GM21576 (cell line): ENCODE measurements around the gene PYHIN1.
A peak's percentile ranks its signal among the peaks of the same experiment; 100 is the strongest.

Source experiments
- ATAC-seq: cut with Tn5 transposase; IDR thresholded peaks from one replicate; pipeline ENCODE4 v1.9.1; 2021; ENCODE audit warnings: mild to moderate bottlenecking, moderate library complexity; ENCODE audit not compliant: unreplicated experiment

PYHIN1 gene

DNA sequence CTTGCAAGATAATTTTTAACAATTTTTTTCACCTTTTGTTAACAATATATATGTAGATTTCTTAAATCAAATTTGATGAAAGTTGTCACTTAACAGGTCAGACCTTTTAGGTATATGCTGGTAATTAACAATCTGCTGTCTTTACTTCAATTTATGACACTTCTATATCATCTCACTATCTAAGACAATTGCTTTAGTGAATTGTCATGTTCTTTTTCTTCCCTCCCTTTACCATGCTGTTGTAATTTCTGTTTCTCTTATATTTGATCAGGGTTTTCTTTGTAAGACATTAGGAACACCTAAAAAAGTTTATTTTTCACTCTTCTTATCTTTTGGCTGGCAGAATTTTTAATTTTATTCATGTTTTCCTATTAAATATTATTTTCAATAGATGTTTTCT, 80.4 kb downstream of the PYHIN1 start:
- no peak for ATAC-seq

GRCh38 chr1:159012495-159012894, 81.1 kb downstream of the PYHIN1 start:
- peak; percentile 35 for ATAC-seq

DNA sequence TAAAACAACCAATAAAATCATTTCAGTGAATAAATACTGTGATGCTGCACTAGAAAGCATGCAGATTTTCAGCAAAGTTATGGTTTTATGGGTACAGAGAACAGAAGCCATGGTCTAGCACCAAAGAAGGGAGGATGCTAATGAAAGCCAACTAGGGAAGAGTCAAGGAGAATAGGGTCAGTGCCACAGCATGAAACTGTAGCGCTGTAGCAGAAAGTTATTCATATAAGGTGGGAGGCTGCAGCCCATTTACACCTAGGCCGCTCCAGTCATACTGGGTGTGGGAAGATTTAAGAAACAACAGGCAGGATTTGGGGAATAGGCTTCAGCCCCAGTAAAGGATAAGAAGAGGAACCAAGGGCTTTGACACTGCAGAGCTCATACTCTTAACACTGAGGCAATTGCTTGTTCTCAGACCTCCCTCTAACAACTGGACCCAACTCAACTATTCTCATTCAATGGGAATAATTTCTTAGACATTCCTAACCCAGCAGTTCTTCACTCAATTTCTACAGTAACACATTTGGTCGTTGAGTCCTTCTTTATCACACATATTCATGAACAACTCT, 82.7 kb downstream of the PYHIN1 start:
- ATAC-seq: no peak

DNA sequence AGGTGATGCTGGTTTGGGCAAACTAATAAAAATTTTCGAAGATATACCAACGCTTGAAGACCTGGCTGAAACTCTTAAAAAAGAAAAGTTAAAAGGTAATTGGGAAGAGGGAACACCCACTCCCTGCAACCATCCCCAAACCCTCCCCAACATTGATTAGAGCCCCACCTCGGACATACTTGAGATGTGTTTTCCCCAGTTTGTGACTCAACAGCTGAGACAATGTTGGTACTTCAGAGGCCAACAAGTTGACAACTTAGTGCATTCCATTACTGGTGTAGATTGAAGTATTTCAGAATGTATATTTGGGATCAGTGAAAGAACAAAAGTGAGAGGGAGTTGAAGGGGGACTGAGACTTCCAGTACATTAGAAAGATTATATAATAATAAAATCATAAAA, 83.5 kb downstream of the PYHIN1 start:
- ATAC-seq: no peak

DNA sequence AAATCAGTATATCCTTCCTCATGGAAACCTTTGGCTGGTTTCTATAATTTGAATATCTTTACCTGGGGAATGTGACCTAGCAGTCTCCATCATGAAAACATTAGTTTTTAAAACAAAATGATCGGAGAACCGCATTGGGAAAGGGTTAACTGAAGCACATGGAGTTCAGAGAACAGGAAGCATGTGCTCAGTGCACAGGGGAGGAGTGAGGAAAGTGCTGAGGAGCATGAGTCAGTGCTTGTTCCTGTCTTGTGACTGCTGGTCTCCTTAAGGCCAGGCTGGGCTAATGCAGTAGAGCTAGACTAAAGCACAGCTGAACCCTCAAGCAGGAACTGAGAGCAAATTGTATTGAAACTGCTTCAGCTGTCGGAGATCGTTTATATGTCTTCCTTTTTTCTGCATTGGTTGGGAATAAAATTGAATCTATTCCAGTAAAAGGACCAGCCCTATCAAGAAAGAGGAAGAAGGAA, 84.1 kb downstream of the PYHIN1 start:
- ATAC-seq: peak; percentile 96

GRCh38 chr1:159023723-159024122, 92.4 kb downstream of the PYHIN1 start:
- ATAC-seq: no peak

- no peak for ATAC-seq
These were observed 93.7 kb downstream of the PYHIN1 start for GRCh38 chr1:159025043-159025442.
